ENCODE measurements around the gene GLUL. TPM values are rescaled to one million over a fixed set of nuclear protein-coding genes. Genes with fewer than 3 reads are reported as not detected.

Gene GLUL
- total RNA-seq, 1 donor from 2014 or later, result 522 TPM

- Mint-ChIP-seq H3K9me3 (no peaks in the 10 kb centered on the region), H3K4me3 (no peak overlapping the region), H3K4me1 (peaks cover 21% of the 10 kb centered on the region), H3K27ac (ENCODE audit: unreplicated experiment) (no peak overlapping the region), H3K36me3 (ENCODE audit: low read depth) (no peaks in the 10 kb centered on the region), H3K27me3 (ENCODE audit: low read depth) (no peaks in the 10 kb centered on the region)
- no peak for TF ChIP-seq CTCF (conservative IDR thresholded peaks at IDR 0.05)
- DNase-seq (ENCODE audit: low read depth, low spot score), result no peak
These were observed 39.7 kb downstream of the GLUL start for GRCh38 chr1:182351790-182352364.

- no peaks in the 10 kb centered on the region for H3K27me3 Mint-ChIP-seq (ENCODE audit: low read depth)
- peak; percentile 18 for TF ChIP-seq CTCF (conservative IDR thresholded peaks at IDR 0.05)
- no peak overlapping the region for H3K4me3 Mint-ChIP-seq
- H3K27ac Mint-ChIP-seq (ENCODE audit: unreplicated experiment), result no peak overlapping the region
- no peaks in the 10 kb centered on the region for H3K9me3 Mint-ChIP-seq
- H3K36me3 Mint-ChIP-seq (ENCODE audit: low read depth), result no peaks in the 10 kb centered on the region
- DNase-seq (ENCODE audit: low read depth, low spot score), result no peak
- peaks cover 13% of the 10 kb centered on the region for H3K4me1 Mint-ChIP-seq
These were observed 40.8 kb downstream of the GLUL start for GRCh38 chr1:182350839-182351238.

GRCh38 chr1:182348961-182349747, 42.4 kb downstream of the GLUL start:
- Mint-ChIP-seq H3K4me1 (peaks cover 6% of the 10 kb centered on the region), H3K36me3 (ENCODE audit: low read depth) (no peaks in the 10 kb centered on the region), H3K4me3 (no peak overlapping the region), H3K27ac (ENCODE audit: unreplicated experiment) (no peak overlapping the region), H3K9me3 (no peaks in the 10 kb centered on the region), H3K27me3 (ENCODE audit: low read depth) (no peaks in the 10 kb centered on the region)
- DNase-seq (ENCODE audit: low read depth, low spot score), result no peak
- TF ChIP-seq CTCF (conservative IDR thresholded peaks at IDR 0.05), result no peak

GRCh38 chr1:182347019-182347418, 44.6 kb downstream of the GLUL start:
- H3K4me3 Mint-ChIP-seq, result no peak overlapping the region
- no peak for TF ChIP-seq CTCF (conservative IDR thresholded peaks at IDR 0.05)
- no peak for DNase-seq (ENCODE audit: low read depth, low spot score)
- no peaks in the 10 kb centered on the region for H3K36me3 Mint-ChIP-seq (ENCODE audit: low read depth)
- H3K4me1 Mint-ChIP-seq, result peaks cover 11% of the 10 kb centered on the region
- no peak overlapping the region for H3K27ac Mint-ChIP-seq (ENCODE audit: unreplicated experiment)
- no peaks in the 10 kb centered on the region for H3K27me3 Mint-ChIP-seq (ENCODE audit: low read depth)
- no peaks in the 10 kb centered on the region for H3K9me3 Mint-ChIP-seq

- no peaks in the 10 kb centered on the region for H3K27me3 Mint-ChIP-seq (ENCODE audit: low read depth)
- H3K36me3 Mint-ChIP-seq (ENCODE audit: low read depth), result no peaks in the 10 kb centered on the region
- no peak overlapping the region for H3K4me3 Mint-ChIP-seq
- no peak for TF ChIP-seq CTCF (conservative IDR thresholded peaks at IDR 0.05)
- H3K4me1 Mint-ChIP-seq, result peaks cover 34% of the 10 kb centered on the region
- no peaks in the 10 kb centered on the region for H3K9me3 Mint-ChIP-seq
- peak overlapping the region; percentile 47 for H3K27ac Mint-ChIP-seq (ENCODE audit: unreplicated experiment)
- no peak for DNase-seq (ENCODE audit: low read depth, low spot score)
These were observed 51.1 kb downstream of the GLUL start for GRCh38 chr1:182340233-182341058.
